HG02678 (cell line): Measurements from ENCODE around the gene LTB.
A peak's percentile ranks its signal among the peaks of the same experiment; 100 is the strongest.

Experiments used
- ATAC-seq: cut with Tn5 transposase; IDR thresholded peaks from one replicate; pipeline ENCODE4 v1.9.1; 2021; ENCODE audit warnings: mild to moderate bottlenecking, moderate library complexity; ENCODE audit not compliant: unreplicated experiment

The LTB gene

DNA sequence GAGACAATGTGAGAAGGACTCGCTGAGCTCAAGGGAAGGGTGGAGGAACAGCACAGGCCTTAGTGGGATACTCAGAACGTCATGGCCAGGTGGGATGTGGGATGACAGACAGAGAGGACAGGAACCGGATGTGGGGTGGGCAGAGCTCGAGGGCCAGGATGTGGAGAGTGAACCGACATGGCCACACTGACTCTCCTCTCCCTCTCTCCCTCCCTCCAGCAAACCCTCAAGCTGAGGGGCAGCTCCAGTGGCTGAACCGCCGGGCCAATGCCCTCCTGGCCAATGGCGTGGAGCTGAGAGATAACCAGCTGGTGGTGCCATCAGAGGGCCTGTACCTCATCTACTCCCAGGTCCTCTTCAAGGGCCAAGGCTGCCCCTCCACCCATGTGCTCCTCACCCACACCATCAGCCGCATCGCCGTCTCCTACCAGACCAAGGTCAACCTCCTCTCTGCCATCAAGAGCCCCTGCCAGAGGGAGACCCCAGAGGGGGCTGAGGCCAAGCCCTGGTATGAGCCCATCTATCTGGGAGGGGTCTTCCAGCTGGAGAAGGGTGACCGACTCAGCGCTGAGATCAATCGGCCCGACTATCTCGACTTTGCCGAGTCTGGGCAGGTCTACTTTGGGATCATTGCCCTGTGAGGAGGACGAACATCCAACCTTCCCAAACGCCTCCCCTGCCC, 5.2 kb downstream of the LTB start:
- no peak for ATAC-seq

DNA sequence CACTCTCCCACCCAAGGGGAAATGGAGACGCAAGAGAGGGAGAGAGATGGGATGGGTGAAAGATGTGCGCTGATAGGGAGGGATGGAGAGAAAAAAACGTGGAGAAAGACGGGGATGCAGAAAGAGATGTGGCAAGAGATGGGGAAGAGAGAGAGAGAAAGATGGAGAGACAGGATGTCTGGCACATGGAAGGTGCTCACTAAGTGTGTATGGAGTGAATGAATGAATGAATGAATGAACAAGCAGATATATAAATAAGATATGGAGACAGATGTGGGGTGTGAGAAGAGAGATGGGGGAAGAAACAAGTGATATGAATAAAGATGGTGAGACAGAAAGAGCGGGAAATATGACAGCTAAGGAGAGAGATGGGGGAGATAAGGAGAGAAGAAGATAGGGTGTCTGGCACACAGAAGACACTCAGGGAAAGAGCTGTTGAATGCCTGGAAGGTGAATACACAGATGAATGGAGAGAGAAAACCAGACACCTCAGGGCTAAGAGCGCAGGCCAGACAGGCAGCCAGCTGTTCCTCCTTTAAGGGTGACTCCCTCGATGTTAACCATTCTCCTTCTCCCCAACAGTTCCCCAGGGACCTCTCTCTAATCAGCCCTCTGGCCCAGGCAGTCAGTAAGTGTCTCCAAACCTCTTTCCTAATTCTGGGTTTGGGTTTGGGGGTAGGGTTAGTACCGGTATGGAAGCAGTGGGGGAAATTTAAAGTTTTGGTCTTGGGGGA, 6.1 kb downstream of the LTB start:
- ATAC-seq = no peak

DNA sequence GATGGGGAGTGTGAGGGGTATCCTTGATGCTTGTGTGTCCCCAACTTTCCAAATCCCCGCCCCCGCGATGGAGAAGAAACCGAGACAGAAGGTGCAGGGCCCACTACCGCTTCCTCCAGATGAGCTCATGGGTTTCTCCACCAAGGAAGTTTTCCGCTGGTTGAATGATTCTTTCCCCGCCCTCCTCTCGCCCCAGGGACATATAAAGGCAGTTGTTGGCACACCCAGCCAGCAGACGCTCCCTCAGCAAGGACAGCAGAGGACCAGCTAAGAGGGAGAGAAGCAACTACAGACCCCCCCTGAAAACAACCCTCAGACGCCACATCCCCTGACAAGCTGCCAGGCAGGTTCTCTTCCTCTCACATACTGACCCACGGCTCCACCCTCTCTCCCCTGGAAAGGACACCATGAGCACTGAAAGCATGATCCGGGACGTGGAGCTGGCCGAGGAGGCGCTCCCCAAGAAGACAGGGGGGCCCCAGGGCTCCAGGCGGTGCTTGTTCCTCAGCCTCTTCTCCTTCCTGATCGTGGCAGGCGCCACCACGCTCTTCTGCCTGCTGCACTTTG, 6.8 kb downstream of the LTB start, which contains the start of gene TNF:
Gene TNF (plus strand): TSS at position 231 of the 567 bp plus-strand sequence. CDS start 177 bp downstream, at position 408.
- no peak for ATAC-seq

DNA sequence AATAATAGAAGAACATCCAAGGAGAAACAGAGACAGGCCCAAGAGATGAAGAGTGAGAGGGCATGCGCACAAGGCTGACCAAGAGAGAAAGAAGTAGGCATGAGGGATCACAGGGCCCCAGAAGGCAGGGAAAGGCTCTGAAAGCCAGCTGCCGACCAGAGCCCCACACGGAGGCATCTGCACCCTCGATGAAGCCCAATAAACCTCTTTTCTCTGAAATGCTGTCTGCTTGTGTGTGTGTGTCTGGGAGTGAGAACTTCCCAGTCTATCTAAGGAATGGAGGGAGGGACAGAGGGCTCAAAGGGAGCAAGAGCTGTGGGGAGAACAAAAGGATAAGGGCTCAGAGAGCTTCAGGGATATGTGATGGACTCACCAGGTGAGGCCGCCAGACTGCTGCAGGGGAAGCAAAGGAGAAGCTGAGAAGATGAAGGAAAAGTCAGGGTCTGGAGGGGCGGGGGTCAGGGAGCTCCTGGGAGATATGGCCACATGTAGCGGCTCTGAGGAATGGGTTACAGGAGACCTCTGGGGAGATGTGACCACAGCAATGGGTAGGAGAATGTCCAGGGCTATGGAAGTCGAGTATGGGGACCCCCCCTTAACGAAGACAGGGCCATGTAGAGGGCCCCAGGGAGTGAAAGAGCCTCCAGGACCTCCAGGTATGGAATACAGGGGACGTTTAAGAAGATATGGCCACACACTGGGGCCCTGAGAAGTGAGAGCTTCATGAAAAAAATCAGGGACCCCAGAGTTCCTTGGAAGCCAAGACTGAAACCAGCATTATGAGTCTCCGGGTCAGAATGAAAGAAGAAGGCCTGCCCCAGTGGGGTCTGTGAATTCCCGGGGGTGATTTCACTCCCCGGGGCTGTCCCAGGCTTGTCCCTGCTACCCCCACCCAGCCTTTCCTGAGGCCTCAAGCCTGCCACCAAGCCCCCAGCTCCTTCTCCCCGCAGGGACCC, 7.8 kb downstream of the LTB start:
- no peak for ATAC-seq

GRCh38 chr6:31573239-31574105, 8.8 kb downstream of the LTB start:
- no peak for ATAC-seq

GRCh38 chr6:31572041-31572911, 9.9 kb downstream of the LTB start, which contains the start of gene LTA:
Gene LTA, plus strand, starts transcription at chr6:31572289. Its CDS starts 454 bp downstream, at chr6:31572743.
- no peak for ATAC-seq

DNA sequence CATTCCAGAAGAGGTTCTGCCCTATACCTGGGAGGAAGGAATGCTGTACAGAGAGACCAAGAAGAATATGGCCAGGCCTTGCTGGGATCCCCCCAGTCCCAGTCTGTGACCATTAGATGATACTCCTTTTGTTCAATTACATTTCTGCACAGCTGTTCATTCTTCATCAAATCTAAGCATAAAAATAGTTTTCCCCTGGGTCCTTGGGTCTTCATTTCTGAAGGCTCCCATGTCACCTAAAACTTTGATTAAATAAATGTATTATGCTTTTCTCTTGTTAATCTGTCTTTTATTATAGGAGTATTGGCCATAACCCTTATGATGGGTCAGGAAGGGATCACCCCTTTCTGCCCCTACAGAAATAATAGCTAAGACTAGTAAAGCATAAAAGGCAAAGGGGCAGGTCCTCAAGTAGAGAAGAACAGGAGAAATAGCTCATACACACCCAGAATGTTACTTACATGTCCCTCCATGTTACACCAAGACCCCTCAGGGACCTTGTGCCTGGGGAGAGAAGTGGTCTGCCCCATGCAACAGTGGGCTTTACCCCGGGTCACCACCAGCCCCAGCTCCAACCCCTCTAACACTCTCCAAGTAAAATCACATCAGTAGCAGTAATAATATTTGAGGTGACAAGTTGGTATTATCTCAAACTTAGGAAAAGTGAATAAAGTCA, 12.2 kb downstream of the LTB start:
- no peak for ATAC-seq

DNA sequence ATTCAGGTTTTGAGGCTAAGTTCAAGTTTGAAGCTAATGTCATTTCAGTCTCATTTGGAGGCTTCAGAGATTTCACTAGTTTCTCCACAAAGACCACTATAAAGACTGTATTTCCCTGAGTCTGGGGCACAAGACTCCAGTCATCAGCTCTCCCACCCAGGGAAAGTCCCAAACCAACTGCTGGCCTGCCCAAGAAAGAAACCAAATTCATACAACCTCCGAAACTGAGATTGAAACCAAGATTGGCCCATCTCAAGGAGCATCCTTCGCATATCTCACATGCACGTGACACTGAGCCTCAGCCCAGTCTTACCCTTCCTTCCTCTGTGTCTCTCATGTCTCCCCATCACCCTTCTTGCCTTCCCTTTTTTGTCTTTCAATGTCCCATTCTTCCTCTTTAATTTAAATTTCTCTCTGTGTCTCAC, 13.7 kb downstream of the LTB start:
- peak; percentile 73 for ATAC-seq

GRCh38 chr6:31567531-31568370, 14.5 kb downstream of the LTB start:
- no peak for ATAC-seq

GRCh38 chr6:31560697-31561058, 21.5 kb downstream of the LTB start:
- no peak for ATAC-seq

DNA sequence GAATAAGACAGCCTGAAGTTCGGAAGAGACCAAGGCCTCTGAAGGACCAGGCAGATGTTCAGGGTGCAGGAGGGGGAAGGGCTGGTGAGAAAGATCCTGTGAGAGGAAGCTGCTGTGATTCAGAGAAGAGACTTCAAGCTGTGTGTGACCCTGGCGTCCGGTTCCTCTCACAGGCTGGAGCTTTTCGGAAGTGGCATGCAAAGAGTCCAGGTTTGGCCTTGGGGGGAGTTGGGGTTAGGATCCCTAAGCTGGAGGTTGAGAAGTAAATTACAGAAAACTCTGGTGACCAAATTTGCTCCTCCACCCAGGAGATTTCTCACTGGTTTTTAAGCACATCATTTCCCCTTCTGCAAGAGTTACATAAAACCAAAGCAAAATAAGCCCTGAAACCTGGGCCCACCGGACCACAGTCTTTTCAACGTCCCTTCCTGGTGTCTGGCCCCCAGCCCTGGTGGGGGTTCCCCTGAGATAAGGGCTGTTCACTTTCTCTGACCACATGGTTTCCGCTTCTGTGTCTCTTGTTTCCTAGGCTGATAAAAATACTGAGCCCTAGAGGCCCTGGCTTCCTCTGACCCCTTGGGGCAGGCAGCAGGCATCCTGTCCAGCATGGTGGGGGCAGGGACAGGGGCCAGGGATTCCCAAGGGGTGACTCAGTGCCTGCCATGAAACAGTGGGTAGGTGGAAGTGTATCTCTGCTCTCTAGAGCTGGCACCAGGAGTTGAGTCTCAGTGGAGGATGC, 22.1 kb downstream of the LTB start:
- peak; percentile 70 for ATAC-seq

DNA sequence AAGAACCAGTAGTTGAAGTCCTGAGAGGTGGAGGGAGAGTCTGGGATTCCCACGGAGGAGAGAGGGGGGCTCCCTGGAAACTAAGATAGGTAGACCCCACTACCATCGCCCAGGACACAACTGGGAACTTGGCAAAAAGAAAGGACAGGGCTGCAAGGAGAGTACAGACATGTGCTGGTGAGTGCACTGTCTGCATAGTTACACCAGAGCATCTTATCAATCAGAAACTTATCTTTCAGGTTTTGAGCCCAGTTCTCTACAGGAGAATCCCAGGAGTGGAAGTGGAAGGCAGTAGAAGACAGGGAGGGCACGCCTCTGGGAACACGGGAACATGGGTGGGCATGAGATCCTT, 22.6 kb downstream of the LTB start:
- ATAC-seq = no peak

- ATAC-seq = no peak
Measured at GRCh38 chr6:31558631-31559500, 23.4 kb downstream of the LTB start.

DNA sequence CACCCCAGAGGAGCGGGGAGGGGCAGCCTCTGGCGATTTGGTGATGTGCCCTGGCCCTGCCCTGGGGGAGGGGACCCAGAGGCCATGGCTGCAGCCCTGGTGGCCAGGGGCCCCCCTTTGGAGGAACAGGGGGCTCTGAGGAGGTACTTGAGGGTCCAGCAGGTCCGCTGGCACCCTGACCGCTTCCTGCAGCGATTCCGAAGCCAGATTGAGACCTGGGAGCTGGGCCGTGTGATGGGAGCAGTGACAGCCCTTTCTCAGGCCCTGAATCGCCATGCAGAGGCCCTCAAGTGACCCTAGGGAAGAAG, 24.0 kb downstream of the LTB start:
- no peak for ATAC-seq

- ATAC-seq = no peak
Measured at GRCh38 chr6:31557443-31558317, 24.5 kb downstream of the LTB start.
